Measurements from ENCODE around the gene C10orf53.

C10orf53 gene, protein sequence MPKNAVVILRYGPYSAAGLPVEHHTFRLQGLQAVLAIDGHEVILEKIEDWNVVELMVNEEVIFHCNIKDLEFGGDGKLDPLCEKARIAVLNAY

DNA sequence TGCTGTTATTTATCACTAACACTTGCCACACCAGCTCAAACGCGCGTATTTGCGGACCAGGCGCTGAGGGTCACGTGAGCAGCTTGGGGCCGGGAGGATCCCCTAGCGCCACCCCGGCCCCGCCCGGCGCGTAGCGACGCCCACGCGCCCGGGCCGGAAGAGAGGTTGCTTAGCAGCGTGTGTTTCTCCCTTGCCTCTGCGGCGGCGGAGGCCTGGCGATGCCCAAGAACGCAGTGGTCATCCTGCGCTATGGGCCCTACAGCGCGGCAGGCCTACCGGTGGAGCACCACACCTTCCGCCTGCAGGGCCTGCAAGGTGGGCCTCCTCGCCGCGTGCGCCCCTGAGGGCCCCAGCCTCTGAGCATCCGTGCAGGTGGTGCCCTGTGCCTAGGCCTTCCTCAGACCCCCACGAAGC lies at the start of gene C10orf53:
C10orf53 (plus strand) TSS at position 172 of the 414 bp plus-strand sequence; CDS start at position 219, 47 bp downstream.
- no peak for DNase-seq

DNA sequence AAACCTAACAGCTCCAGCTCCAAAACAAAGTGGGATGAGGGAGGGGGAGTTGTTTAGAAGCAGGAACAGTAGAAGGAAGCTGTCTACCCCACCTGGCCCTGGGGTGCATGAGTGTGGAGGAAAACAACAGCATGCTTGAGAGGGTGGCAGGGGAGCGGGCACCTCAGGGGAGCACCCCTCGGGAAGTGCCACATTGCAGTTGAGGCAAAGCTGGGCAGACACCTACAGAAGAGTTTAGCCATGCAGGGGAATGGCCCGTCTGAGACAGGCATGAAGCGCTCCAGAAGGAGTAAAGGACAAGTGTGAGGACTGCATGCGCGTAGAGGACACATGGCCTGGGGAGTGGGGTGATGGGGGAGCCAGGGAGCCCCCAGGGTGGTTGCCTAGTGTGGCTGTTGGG lies 47.5 kb upstream of the C10orf53 start:
- DNase-seq = no peak

DNA sequence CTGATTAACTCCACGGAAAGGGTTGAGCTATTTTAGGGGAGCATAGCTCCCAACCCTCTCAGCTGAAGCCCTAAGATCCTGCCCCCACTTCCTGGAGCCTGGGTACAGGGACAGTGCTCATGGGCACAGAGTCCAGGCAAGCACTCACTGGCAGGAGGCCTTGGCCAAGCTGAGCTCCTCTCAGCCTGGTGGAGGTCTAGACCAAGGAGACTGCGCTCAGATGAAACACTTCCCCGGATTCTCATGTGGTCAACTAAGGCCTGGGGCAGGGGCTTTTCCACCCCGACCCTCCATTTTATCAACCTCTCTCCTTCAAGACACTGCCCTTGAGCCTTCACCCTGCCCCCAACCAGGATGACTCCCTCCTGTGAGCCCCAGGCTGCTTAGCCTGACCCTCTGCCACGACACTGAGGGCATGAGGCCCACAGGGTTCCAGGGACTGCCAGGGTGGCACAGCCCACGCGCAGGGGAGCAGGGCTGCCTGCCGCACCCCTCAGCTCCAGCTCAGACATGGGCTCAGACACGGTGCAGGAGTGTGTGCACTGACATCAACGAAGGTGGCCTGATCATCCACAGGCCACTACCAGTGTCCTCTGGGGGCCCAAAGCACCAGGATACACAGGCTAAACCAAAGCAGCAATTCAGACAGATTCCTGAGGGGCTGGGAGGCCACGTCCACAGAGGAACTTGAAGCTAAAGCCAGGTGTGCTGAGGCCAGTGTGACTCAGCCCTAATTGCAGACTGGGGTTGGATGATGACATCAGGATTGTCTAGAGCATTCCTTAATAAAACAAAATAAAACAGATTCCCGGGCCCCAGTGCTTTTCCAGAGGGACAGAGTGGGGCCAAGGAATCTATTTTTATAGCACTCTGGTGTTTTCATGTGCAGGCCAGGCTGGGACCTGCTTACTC lies 46.8 kb upstream of the C10orf53 start:
- peak; percentile 52 for DNase-seq

DNA sequence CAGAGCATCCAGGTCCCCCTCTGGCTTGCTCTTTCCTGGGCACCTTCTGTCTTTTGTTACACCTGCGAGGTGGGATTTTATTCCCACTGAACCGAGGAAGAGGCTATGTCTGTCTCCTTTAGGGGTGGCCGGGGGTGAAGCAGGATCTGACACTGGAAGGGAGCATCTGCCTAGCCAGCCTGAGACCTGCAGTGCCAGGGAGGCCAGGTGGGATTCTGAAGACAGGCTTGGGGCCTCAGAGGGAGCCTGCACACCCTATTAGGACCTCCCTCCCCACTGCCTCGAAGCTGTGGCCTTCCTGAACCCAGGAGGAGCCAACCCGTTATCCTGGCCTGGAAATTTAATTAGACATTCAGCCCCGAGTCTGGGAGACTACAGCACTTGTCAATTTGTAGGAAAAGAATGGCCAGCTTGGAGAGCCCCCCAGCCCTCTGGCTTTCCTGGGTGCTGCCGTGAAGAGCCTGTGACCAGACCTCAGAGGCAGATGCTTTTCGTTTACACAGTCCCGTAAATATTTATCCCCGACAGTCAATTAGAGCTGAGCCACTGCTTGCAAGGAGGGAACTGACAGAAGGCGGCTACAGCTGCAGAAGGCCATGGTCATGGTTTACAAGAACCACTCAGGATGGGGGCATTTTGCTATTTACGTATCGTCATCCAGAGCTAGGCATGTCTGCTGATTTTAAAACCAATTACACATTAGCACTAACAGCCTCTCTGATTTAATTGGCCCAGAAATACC lies 46.0 kb upstream of the C10orf53 start:
- peak; percentile 25 for DNase-seq

DNA sequence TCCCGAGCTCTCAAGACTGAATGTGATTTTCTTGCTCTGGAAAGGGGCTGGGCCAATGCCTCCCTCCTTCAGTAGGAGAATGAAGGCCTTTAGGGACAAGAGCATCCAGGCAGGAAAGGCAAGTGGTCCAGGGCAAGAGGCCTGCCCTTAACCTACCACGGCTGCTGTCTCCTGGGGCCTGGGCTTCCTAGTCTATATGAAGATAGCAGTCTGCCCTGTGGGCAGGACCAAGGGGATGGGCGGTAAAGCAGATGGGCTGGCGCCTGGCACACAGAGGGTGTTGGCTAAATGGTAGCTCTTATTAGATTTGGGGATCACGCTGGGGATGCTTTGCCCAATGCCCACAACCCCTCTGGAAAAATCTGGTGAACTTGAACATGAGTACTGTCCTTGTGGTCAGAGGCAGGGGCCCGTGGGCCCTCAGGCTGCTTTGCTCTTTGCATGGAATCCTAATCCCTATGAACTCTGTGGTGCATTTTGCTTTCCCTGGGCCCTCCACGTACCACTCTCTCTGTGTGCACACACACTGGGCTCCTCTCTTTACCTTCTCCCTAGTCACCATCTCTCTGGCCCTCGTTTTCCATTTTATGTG lies 45.3 kb upstream of the C10orf53 start:
- peak; percentile 51 for DNase-seq

DNA sequence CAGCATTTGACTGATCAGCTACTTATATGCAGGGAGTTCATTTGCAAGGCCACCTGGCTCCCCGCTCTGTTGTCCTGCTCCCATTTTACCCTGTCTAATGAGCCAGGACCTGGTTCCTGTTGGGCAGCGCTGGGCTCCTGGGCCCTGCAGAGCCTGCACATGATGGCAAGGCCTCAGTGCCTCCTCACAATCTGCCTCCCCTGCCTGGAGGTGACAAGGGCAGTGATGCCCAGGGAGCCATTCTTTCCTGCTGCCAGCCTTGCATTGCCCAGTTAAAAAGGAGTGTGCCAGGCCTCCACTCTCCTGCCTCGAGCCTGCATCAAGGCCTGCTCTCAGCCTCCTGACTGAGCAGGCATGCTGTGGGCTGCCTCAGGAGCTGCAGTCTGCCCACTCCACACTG lies 37.1 kb upstream of the C10orf53 start:
- DNase-seq = peak; percentile 27

DNA sequence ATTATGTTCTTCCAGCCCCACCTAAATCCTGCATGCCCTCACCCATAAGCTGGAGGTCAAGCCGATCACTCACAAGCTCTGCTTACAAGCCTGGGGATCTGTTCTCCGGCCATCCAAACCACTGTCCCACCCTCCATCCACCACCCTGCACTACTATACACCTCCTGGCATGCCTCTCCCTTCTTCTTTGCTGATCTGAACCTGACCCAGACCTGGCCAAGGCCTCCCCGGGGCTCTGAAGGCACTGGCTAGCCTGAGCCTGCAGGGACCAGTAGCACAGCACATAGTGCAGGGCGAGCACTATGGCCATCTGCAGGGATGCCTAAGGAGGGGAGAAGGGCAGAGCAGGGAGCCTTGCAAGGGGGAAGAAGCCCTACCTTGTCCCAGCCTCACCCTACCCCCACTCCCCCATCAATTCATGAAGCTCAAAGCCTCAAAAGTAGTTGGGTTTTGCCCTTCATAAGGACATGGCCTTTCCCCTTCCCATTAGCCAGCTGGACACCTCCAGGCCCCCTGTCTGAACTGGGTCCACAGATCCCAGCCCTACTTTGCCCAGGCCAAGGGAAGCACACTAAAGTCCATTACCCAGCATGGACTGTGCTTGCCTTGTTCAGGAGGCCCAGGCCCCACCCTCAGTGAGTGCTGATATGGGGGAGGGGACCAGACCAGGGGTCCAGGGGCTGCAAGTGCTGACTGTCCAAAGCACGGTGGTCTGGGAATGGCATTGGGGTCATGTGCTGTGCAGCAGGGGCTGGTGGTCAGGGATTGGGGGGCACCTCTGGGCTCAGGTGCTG lies 36.0 kb upstream of the C10orf53 start:
- DNase-seq = peak; percentile 50

DNA sequence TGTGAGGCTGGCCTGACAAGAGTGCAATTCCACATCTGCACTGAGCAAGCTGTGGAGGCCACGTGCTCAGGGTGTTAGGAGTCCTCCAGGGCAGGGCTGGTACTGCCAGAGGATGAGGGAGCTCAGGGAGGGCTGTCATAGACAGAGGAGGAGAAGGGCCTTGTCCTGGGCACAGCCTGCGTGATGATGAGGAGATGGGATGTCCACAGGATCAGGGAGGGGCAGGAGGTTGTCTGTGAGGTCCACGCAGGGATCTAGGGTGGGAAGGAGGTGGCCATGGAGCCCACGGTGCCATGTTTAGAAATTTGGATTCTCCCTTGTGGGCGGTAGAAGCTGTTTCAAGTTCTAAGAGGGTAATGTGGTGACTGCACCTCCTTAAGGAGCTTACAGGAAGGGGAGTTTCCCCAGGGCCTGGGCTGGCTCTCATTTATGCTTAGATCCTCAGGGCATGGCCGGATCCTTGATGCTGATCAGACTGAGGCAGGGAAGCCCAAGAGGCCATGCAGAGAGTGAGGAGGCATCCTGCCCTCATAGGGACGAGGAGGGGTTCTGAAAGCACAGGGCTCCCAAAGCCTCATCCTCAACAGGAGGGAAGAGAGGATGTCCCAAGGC lies 35.3 kb upstream of the C10orf53 start:
- DNase-seq = peak; percentile 43

DNA sequence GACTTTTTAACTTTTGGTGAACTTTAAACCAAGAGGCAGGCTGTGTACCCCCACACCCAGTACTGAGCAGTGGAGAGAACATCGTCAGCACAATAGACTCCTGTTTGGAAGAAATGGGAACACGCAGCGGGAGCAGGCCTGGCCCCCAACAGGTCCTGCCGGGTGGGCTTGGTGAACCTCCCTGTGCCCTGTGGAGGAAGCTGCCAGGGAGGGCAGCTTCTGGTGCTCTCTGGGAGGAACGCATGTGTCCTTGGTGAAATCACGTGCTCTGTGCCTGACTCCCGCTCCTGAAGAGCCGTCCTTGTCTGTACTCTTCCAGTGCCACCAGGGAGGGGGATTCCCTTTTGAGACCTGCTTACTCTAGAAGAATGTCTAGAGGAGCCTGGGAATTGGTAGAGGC lies 34.0 kb upstream of the C10orf53 start:
- peak; percentile 37 for DNase-seq

DNA sequence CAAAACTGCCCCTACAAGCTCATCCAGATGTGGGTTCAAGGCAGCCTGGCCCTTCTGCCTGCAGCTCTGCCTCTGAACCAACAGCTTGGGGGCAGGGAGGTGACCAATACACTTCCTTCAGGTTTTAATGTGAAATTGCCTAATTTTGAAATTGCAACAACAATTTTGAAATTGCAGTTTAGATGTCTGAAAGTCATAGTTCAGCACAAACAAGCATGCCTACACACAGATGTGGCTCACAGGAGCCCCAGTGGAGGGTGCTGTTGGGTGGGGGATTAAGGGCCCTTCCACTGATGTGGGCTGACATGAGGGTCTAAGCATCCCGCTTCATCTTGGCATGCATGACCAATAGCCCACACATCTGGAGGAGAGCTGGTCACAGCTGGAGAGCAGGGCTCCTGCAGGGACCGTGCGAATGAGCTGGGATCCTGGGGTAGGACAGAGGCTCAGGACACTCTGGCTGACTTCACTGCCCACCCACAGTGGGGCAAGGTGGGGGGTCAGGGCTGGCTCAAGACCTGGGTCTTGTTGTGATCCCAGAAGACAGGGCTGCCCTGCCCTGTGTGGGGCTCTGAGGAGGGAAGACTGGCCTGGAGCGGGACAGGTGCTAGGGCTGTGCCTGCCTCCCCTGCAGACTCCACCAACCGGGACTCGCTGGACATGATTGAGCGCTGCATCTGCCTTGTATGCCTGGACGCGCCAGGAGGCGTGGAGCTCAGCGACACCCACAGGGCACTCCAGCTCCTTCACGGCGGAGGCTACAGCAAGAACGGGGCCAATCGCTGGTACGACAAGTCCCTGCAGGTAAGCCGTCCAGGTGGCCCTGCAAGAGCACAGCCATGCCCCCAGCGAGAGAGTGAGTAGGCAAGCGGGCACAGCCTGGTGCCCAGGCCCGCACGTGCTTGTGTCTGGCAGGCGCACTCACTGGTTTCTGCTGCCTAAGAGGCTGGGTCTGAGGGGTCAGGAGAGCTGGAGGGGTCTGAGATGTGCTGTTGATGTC lies 33.3 kb upstream of the C10orf53 start:
- peak; percentile 56 for DNase-seq

DNA sequence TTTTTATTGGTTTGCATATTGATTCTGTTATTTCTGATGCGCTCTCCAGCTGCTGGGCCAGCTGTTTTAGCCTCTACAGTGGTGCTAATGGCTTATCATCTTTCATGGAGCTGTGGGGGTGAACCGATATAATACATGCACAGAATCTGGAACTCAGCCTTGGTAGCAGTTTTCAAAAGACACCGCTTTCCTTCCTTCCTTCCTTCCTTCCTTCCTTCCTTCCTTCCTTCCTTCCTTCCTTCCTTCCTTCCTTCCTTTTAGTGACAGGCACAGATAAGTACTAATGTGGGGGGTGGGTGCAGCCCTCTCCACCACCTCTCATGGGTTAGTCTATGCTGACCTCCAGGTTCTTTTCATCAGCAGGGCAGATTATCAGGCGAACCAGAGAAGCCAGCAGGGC lies 31.9 kb upstream of the C10orf53 start:
- DNase-seq = peak; percentile 22

DNA sequence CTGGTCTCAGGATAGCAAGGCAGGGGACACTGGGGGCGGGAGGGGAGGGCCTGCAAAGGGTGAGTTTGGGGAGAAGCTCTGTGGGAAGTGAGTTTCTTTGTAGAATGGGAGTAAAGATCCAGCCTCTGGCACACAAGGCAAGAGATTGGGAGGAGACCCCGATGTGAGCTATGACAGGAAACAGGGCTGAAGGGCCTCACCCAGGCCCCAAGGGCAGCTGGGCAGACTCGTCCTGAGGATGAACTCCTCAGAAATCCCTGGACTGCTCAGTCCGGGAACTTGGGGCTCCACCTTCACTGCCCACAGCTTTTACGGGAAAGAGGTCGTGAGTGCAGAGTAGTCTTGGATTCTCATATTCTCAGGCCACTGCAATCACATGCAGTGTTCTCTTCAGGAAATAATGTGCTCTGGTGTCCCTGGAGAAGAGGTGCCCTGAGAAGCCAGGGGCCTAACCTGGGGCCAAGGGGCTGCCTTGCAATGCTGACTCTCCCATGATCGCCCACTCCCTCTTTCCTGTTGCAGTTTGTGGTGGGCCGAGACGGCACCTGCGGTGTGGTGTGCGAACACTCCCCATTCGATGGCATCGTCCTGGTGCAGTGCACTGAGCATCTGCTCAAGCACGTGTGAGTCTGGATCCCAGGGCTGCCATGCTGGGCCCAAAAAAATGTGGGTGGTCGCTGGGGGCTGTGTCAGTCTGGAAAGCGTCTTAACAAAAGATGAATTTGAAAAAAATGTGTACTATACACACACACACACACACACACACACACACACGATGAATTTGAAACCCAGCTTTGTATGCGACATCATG lies 31.3 kb upstream of the C10orf53 start:
- DNase-seq = peak; percentile 54

DNA sequence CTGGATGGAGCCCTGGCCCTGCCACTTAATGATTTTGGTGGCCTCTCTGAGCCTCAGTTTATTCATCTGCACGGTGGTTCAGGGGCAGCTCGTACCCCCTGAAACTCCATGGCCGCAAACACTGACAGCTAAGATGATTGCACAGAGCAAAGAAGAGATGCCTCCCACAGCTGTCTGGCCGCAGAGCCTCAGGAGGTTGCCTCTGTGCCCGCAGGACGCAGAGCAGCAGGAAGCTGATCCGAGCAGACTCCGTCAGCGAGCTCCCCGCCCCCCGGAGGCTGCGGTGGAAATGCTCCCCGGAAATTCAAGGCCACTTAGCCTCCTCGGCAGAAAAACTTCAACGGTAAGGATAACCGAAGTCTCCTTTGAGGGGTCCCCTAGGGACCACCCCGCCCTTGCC lies 30.2 kb upstream of the C10orf53 start:
- DNase-seq = peak; percentile 61

DNA sequence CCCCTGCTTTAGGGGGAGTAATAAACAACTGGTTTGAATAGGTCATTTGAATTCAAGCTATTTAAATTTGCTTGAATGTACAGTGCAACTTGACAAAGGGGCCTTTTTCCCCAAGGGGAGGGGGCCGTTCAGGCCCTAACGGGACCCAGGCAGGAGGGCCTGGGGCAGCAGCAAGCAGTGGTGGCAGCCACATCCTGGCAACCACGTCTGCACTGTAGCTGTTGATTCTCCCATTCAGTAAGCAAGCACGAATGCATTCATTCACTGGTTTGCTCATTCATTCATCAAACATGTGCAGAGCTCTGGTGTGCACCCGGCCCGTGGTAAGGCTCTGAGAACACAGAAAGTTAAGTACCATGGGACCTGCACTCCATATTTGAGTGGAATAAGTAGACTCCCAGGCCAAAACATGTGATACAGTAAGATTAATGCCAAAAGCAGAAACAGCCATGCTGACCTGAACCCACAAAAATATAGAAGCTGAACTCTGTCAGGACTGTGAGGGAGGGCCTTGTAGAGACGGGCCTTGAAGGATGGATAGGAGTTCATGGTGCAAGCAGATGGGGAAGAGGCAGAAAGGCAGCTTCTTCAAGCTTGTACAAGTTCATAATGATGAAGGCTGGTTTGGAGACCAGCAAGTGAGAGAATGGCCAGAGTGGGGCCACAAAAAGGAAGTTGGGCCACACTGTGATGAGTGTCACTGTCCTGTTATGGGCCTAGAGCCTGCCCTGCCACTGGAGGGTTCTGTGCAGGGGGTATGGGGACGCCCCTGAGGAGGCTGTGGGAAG lies 29.3 kb upstream of the C10orf53 start:
- peak; percentile 16 for DNase-seq

DNA sequence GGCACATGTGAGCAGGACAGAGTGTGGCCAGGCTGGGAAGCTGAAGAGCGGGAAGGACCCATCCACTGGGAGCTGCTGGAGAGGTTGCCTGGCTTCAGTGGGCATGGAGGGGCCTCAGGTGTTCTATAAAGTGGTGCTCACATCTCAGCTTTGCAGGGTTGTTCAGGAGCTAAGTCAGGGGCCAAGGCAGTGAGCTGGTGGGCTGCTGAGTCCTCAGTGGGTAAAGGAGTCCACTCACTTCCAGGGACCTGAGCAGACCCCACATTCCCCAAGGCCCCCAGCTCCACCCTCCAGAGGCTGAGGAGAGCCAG lies 28.8 kb upstream of the C10orf53 start:
- peak; percentile 57 for DNase-seq

DNA sequence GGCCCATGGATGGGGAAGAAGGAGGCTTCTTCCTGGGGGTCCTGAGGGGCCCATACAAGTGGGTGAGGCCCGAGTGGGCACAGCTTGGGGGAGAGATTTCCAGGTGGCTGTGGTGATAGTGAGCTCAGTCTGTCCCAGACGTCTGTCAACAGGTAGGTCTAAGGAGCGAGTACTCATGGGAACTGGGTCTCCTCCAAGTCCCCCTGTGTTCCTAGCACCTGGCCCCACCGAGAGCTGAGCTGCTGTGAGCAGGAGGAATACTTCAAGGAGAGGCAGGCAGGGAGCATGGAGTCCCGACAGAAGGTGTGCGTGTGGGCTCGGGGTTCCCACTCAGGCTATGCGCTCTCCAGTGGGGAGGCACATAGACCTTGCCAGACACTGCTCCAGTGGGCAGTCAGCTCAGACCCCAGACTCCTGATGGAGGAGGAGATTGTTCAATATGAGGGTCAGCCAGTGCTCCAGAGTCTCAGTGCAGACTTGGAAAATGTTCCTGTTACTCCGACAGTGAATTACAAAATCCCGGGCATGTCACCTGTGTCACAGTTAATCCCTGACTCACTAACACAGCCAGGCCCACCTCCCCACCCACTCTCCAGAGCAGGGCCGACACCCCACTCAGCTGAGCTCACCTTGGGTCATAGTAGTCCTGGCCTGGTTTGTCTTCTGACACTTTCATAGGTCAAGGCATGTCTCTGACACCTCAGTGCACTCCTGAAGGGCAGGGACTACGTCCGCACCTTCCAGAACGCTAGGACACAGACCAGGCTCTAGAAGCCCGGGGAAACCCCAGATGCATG lies 28.2 kb upstream of the C10orf53 start:
- DNase-seq = peak; percentile 39

DNA sequence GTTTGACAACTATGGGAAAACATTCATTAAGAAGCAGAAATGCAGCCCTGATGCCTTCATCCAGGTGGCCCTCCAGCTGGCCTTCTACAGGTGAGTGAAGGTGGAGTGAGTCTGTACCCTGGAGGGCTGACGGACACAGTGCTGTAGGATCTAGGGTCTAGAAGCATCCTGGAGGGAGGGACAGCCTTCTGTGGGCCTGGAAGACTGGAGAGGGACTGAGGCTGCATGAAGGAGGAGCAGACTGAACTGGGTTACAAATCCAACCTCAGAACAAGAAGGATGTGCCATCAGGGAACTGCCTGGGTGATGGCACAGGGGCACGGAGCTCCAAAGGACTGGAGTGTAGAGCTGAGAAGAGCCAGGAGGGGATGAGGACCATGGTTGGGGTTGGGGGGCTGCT lies 27.5 kb upstream of the C10orf53 start:
- no peak for DNase-seq
